HG03097 (cell line): Measurements from ENCODE around the gene ABHD10.
"Not testable (repeated sequence)": the region's sequence is repeated elsewhere in the genome, so short reads cannot be mapped to it uniquely, and the experiment has no call there.

Experiments
- ATAC-seq: cut with Tn5 transposase; IDR thresholded peaks from one replicate; pipeline ENCODE4 v1.9.1; 2021; ENCODE audit not compliant: unreplicated experiment, low FRiP score

ABHD10 gene

GRCh38 chr3:112020674-112021085 is 41.9 kb downstream of the ABHD10 start:
- no peak for ATAC-seq

GRCh38 chr3:112027142-112027541 is 48.3 kb downstream of the ABHD10 start:
- no peak for ATAC-seq

DNA sequence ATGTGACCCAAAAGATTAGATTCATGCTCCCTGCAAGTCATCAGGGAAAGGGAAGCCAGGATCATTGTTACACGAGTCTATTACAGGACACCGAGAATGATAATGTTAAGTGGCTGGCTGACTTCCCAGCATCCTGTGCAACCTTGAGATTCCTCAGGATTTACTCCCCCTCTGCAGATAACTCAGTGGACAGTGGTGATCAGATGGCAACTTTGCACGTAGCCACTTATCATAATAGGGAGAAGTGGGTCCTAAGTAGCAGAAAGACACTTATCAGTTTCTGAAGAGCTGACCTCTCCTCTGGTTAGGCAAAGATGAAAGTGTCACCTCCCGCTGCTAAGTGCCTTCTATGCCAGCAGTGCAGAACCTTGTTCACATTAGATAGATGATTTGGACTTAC is 49.0 kb downstream of the ABHD10 start:
- no peak for ATAC-seq

GRCh38 chr3:112030901-112031300 is 52.1 kb downstream of the ABHD10 start:
- no peak for ATAC-seq

DNA sequence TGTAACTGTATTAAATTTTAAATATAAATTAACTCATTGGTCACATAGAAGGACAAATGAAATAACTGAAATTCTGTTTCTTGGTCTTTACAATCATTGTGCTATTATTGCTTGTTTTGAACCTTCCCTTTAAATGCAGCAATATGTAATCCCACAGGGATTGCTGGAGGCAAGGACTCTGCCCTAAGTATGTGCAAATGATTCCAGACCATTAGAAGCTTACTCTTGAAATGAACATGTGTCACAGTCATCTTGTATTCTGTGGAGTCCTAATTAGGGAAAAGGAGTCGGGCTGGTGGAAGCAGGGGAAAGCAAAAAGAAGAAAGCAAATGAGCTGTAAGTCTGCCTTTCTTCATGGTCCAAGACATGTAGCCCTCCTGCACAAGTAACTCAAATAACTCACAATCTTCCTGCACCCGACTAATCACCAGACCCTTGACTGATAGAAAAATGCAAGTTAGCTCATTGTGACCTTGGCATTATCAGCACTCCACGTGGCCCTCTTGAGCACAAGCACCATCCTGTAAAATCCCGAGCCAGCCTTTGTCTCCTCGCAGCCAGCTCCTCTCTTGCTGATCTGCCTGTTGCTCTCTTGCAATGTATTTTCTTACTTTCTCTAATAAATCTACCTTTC is 53.4 kb downstream of the ABHD10 start:
- no peak for ATAC-seq

- no peak for ATAC-seq
Observed at GRCh38 chr3:112034436-112034835, 55.6 kb downstream of the ABHD10 start, which contains the start of gene TMPRSS7. TMPRSS7 (plus strand) TSS chr3:112034736; CDS start chr3:112034846, 110 bp downstream.

GRCh38 chr3:112035241-112035640 is 56.4 kb downstream of the ABHD10 start:
- ATAC-seq: no peak

DNA sequence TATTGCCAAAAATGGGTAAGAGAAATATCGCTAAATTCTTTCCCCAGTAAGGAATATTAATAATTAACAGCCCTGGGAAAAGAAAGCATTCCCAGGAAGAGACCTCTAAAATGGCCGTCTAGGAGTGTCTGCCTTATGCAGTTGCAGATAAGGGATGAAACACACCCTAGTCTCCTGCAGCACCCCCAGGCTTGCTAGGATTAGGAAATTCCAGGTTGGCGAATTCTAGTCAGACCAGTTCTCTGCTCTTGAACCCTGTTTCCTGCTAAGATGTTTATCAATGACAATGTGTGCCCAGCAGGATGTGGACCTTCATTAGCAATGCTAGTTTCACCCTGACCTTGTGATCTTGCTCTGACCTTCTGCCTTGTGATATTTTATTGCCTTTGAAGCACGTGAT is 58.4 kb downstream of the ABHD10 start:
- not testable (repeated sequence) for ATAC-seq

GRCh38 chr3:112038863-112039262 is 60.0 kb downstream of the ABHD10 start:
- no peak for ATAC-seq

GRCh38 chr3:112041321-112041720 is 62.5 kb downstream of the ABHD10 start:
- ATAC-seq: no peak

GRCh38 chr3:112042842-112043280 is 64.0 kb downstream of the ABHD10 start:
- no peak for ATAC-seq
